ENCODE data around the gene UBL5.
"Not testable (repeated sequence)": the region's sequence is repeated elsewhere in the genome, so short reads cannot be mapped to it uniquely, and the experiment has no call there.

UBL5 gene

GRCh38 chr19:9827289-9828238 is at the start of gene UBL5:
UBL5 (plus strand) TSS chr19:9827918; CDS start chr19:9828338, 420 bp downstream.
- peak; percentile 91 for DNase-seq

- DNase-seq: no peak
Observed at GRCh38 chr19:9782338-9782737, 45.4 kb upstream of the UBL5 start.

GRCh38 chr19:9784163-9784496 is 43.6 kb upstream of the UBL5 start:
- not testable (repeated sequence) for DNase-seq

GRCh38 chr19:9785367-9786331 is 42.1 kb upstream of the UBL5 start:
- peak; percentile 96 for DNase-seq

- DNase-seq: no peak
Observed at GRCh38 chr19:9786342-9786741, 41.4 kb upstream of the UBL5 start.

GRCh38 chr19:9786819-9787218 is 40.9 kb upstream of the UBL5 start:
- no peak for DNase-seq

GRCh38 chr19:9788604-9789003 is 39.1 kb upstream of the UBL5 start:
- not testable (repeated sequence) for DNase-seq

GRCh38 chr19:9789066-9789465 is 38.7 kb upstream of the UBL5 start:
- DNase-seq: no peak

- not testable (repeated sequence) for DNase-seq
Observed at GRCh38 chr19:9789579-9789978, 38.1 kb upstream of the UBL5 start.

- DNase-seq: not testable (repeated sequence)
Observed at GRCh38 chr19:9791073-9791367, 36.7 kb upstream of the UBL5 start.

GRCh38 chr19:9791552-9792205 is 36.0 kb upstream of the UBL5 start:
- peak; percentile 89 for DNase-seq

- peak; percentile 88 for DNase-seq
Observed at GRCh38 chr19:9792206-9793070, 35.3 kb upstream of the UBL5 start.

GRCh38 chr19:9793071-9793591 is 34.6 kb upstream of the UBL5 start:
- no peak for DNase-seq

GRCh38 chr19:9796113-9796773 is 31.5 kb upstream of the UBL5 start:
- DNase-seq: peak; percentile 50

- DNase-seq: no peak
Observed at GRCh38 chr19:9797871-9798270, 29.8 kb upstream of the UBL5 start.

GRCh38 chr19:9799162-9799561 is 28.6 kb upstream of the UBL5 start:
- no peak for DNase-seq

- no peak for DNase-seq
Observed at GRCh38 chr19:9801976-9802375, 25.7 kb upstream of the UBL5 start.

- no peak for DNase-seq
Observed at GRCh38 chr19:9806803-9807202, 20.9 kb upstream of the UBL5 start.

GRCh38 chr19:9808855-9809824 is 18.6 kb upstream of the UBL5 start:
- no peak for DNase-seq

- no peak for DNase-seq
Observed at GRCh38 chr19:9811139-9811538, 16.6 kb upstream of the UBL5 start.

Measured in NCI-H2171 (cell line).